Skeletal muscle satellite cell (primary cell): ENCODE data around the gene POFUT2.
A peak's percentile ranks its signal among the peaks of the same experiment; 100 is the strongest.

Source experiments
- H3K27me3 ChIP-seq: 2 replicates; pipeline ENCODE4 v1.7.0; 2013; ENCODE audit warnings: low read length; ENCODE audit not compliant: control insufficient read depth, insufficient read depth
- H3K36me3 ChIP-seq: 2 replicates; pipeline ENCODE4 v1.7.0; 2013; ENCODE audit warnings: mild to moderate bottlenecking, control low read depth, low read length; ENCODE audit not compliant: insufficient read depth
- H3K4me1 ChIP-seq: 2 replicates; pipeline ENCODE4 v1.7.0; 2013; ENCODE audit warnings: low read length; ENCODE audit not compliant: control insufficient read depth, insufficient read depth
- H3K4me2 ChIP-seq: 2 replicates; pipeline ENCODE4 v1.7.0; 2013; ENCODE audit warnings: mild to moderate bottlenecking, low read length
- H3K4me3 ChIP-seq: 2 replicates; pipeline ENCODE4 v1.7.0; 2013; ENCODE audit warnings: low read length
- H3K9ac ChIP-seq: 2 replicates; pipeline ENCODE4 v1.7.0; 2013; ENCODE audit warnings: mild to moderate bottlenecking, low read depth, low read length, moderate library complexity
- H3K9me3 ChIP-seq: replicated peaks from 2 replicates; pipeline ENCODE4 v1.7.0; 2013; ENCODE audit warnings: mild to moderate bottlenecking, control low read depth, low read length

The POFUT2 gene

GRCh38 chr21:45292399-45293219 lies 4.9 kb upstream of the POFUT2 start:
- H3K4me2 ChIP-seq: peak overlapping the region; percentile 19
- no peaks in the 10 kb centered on the region for H3K27me3 ChIP-seq
- H3K36me3 ChIP-seq: no peaks in the 10 kb centered on the region
- H3K4me1 ChIP-seq: peaks cover 47% of the 10 kb centered on the region
- H3K9me3 ChIP-seq: no peaks in the 10 kb centered on the region
- H3K4me3 ChIP-seq: no peak overlapping the region
- peak overlapping the region; percentile 87 for H3K9ac ChIP-seq

- no peak overlapping the region for H3K4me2 ChIP-seq
- H3K36me3 ChIP-seq: no peaks in the 10 kb centered on the region
- H3K27me3 ChIP-seq: no peaks in the 10 kb centered on the region
- no peaks in the 10 kb centered on the region for H3K9me3 ChIP-seq
- H3K4me3 ChIP-seq: no peak overlapping the region
- peaks cover 47% of the 10 kb centered on the region for H3K4me1 ChIP-seq
- peak overlapping the region; percentile 30 for H3K9ac ChIP-seq
These were observed 4.1 kb upstream of the POFUT2 start for GRCh38 chr21:45291613-45292398.

GRCh38 chr21:45290948-45291612 lies 3.4 kb upstream of the POFUT2 start:
- H3K4me3 ChIP-seq: no peak overlapping the region
- H3K36me3 ChIP-seq: peaks cover under 1% of the 10 kb centered on the region
- H3K27me3 ChIP-seq: no peaks in the 10 kb centered on the region
- no peak overlapping the region for H3K4me2 ChIP-seq
- no peak overlapping the region for H3K9ac ChIP-seq
- peaks cover 46% of the 10 kb centered on the region for H3K4me1 ChIP-seq
- no peaks in the 10 kb centered on the region for H3K9me3 ChIP-seq

- no peak overlapping the region for H3K4me2 ChIP-seq
- no peak overlapping the region for H3K9ac ChIP-seq
- H3K4me3 ChIP-seq: no peak overlapping the region
- no peaks in the 10 kb centered on the region for H3K27me3 ChIP-seq
- H3K4me1 ChIP-seq: peaks cover 34% of the 10 kb centered on the region
- no peaks in the 10 kb centered on the region for H3K9me3 ChIP-seq
- H3K36me3 ChIP-seq: peaks cover 13% of the 10 kb centered on the region
These were observed 2.2 kb upstream of the POFUT2 start for GRCh38 chr21:45289655-45290515.

GRCh38 chr21:45289134-45289533 lies 1.4 kb upstream of the POFUT2 start:
- Histone ChIP-seq H3K4me2 (peak overlapping the region; percentile 92), H3K27me3 (no peaks in the 10 kb centered on the region), H3K9me3 (no peaks in the 10 kb centered on the region), H3K4me3 (peak overlapping the region; percentile 95), H3K36me3 (peaks cover 20% of the 10 kb centered on the region), H3K4me1 (peaks cover 28% of the 10 kb centered on the region), H3K9ac (peak overlapping the region; percentile 86)

GRCh38 chr21:45288441-45288841 lies 746 bp upstream of the POFUT2 start:
- peak overlapping the region; percentile 95 for H3K4me3 ChIP-seq
- no peaks in the 10 kb centered on the region for H3K27me3 ChIP-seq
- peak overlapping the region; percentile 92 for H3K4me2 ChIP-seq
- H3K9ac ChIP-seq: peak overlapping the region; percentile 86
- peaks cover 26% of the 10 kb centered on the region for H3K36me3 ChIP-seq
- no peaks in the 10 kb centered on the region for H3K9me3 ChIP-seq
- H3K4me1 ChIP-seq: peaks cover 21% of the 10 kb centered on the region

GRCh38 chr21:45286671-45287437 lies 841 bp downstream of the POFUT2 start:
- H3K4me3 ChIP-seq: peak overlapping the region; percentile 95
- peak overlapping the region; percentile 95 for H3K4me2 ChIP-seq
- no peaks in the 10 kb centered on the region for H3K9me3 ChIP-seq
- H3K9ac ChIP-seq: peak overlapping the region; percentile 67
- peaks cover 39% of the 10 kb centered on the region for H3K36me3 ChIP-seq
- H3K27me3 ChIP-seq: no peaks in the 10 kb centered on the region
- H3K4me1 ChIP-seq: peaks cover 9% of the 10 kb centered on the region

- Histone ChIP-seq H3K27me3 (no peaks in the 10 kb centered on the region), H3K9me3 (no peaks in the 10 kb centered on the region), H3K9ac (no peak overlapping the region), H3K36me3 (peaks cover 53% of the 10 kb centered on the region), H3K4me2 (no peak overlapping the region), H3K4me3 (no peak overlapping the region), H3K4me1 (peaks cover 9% of the 10 kb centered on the region)
These were observed 2.3 kb downstream of the POFUT2 start for GRCh38 chr21:45285266-45285931.

GRCh38 chr21:45284456-45284741 lies 3.3 kb downstream of the POFUT2 start:
- Histone ChIP-seq H3K4me2 (no peak overlapping the region), H3K4me1 (peaks cover 9% of the 10 kb centered on the region), H3K36me3 (peaks cover 63% of the 10 kb centered on the region), H3K4me3 (no peak overlapping the region), H3K9ac (no peak overlapping the region), H3K27me3 (no peaks in the 10 kb centered on the region), H3K9me3 (no peaks in the 10 kb centered on the region)
